GM13976 (cell line): ENCODE data around the gene PGBD5.

Source experiments
- DNase-seq: peaks from one replicate; pipeline ENCODE4 v3.0.0; 2012; ENCODE audit warnings: low spot score
- in situ Hi-C: fragments of 300-500 bp; cut with MboI; formaldehyde crosslinking; loops from one replicate; pipeline ENCODE4 v1.12.0; 2022; ENCODE audit warnings: low sequenced_read_pairs, mixed read lengths, inconsistent platforms; ENCODE audit not compliant: unreplicated experiment
- TF ChIP-seq, protein P1 (sequence below): IDR thresholded peaks from 2 replicates; pipeline ENCODE4 v1.5.1; 2012; ENCODE audit warnings: borderline replicate concordance, mild to moderate bottlenecking; ENCODE audit not compliant: insufficient read depth; ENCODE audit errors: extremely low read depth, missing control alignments, control extremely low read depth

The PGBD5 gene

DNA sequence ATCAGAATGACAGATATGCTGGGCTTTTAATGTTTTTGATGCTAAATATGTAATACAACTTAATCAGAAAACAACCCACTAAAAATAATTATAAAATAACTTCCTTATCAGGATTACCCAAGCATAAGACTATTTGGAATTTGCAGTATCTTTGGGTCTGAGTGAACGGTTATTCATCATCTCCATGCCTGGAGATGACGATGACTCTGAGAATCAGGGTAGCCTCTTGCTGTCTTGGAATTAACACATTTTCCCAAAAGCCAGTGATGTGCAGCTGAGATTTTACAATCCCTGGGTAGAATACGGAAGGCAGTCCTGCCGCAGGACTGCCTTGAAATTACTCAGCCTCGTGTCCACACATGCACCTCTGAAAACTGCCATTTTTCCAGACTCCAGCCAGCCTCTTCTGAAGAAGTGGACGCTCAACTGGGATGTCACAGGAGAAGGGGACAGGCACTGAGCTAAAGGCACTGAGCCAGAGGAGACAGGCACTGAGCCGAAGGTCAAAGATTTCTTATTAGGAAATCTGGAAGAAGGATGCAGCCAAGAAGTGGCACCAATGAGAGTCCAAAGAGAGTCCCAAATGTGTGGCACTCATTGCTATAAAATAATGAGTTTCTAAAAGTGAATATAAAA lies 85.5 kb downstream of the PGBD5 start:
- DNase-seq = no peak
- in situ Hi-C loops = no loop called here
- TF ChIP-seq, protein P1, sequence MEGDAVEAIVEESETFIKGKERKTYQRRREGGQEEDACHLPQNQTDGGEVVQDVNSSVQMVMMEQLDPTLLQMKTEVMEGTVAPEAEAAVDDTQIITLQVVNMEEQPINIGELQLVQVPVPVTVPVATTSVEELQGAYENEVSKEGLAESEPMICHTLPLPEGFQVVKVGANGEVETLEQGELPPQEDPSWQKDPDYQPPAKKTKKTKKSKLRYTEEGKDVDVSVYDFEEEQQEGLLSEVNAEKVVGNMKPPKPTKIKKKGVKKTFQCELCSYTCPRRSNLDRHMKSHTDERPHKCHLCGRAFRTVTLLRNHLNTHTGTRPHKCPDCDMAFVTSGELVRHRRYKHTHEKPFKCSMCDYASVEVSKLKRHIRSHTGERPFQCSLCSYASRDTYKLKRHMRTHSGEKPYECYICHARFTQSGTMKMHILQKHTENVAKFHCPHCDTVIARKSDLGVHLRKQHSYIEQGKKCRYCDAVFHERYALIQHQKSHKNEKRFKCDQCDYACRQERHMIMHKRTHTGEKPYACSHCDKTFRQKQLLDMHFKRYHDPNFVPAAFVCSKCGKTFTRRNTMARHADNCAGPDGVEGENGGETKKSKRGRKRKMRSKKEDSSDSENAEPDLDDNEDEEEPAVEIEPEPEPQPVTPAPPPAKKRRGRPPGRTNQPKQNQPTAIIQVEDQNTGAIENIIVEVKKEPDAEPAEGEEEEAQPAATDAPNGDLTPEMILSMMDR = no peak

DNA sequence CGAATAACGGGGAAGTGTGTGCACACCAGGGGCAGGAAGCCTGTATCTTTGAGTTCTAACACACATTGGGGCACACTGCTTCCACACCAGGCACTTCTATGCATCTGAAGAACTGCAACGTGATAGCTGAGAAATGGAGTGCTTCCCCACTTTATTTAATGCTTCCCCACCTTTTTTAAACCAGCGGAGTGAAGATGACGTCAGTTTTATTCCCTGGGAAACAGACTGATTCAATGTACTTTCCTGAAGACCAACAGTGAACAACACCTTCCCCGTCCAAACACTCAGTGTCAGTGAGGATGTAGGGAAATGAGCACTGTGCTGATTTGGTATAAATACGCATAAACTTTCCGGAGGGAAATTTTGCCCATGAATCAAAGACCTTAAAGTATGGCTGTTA lies 87.1 kb downstream of the PGBD5 start:
- TF ChIP-seq, protein P1 = no peak

DNA sequence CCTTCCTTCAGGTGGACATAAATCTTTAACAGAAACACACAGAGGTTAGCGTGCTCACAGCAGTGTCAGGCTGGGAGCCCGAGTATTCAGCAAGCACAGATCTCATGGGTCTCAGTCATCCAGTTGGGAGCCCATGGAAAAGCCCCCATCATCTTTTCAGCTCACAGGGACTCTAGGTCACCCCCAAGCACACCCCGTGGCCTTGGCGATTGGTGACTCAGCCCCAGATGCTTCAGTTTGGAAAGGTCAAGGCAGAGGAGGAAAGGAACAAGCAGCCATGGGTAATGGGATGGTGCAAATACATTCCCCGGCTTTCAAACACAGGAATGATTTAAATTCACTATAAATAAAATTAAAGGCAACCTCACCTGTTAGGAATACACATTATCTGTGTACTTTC lies 88.9 kb downstream of the PGBD5 start:
- in situ Hi-C loops = no loop called here
- no peak for DNase-seq
- TF ChIP-seq, protein P1 = no peak

More for the DNA sequence above, 87.1 kb downstream of the PGBD5 start:
- DNase-seq = no peak
- in situ Hi-C loops = no loop called here

DNA sequence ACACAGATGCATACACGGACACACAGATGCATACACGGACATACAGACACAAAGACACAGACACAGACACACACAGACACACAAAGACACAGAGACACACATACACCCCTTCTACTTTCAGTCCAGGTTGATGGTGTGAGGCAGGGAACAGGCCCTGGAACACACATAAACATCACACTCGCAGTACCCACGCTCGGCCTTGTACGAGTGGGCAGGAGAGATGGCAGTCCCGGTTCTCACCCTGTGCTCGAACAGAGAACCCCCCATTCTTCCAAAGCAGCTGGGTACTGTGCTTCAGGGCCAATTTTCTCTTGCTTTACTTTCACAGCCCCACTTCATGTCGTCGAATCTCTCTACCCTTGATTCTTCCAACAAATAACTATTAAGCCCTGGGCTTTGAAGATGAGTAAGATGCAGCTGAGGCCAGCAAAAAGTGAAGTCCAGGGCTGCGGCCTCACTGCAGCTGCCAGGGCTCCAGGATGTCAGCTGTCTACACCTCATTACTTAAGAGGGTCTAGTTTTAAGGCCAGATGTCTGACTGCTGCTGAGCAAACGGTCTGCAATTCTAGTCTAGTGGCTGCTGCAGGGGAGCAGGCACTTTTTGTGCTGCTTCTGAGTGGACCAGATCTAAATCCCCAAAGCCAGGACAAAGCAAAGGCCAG lies 90.1 kb downstream of the PGBD5 start:
- in situ Hi-C loops = no loop called here
- TF ChIP-seq, protein P1 = no peak

DNA sequence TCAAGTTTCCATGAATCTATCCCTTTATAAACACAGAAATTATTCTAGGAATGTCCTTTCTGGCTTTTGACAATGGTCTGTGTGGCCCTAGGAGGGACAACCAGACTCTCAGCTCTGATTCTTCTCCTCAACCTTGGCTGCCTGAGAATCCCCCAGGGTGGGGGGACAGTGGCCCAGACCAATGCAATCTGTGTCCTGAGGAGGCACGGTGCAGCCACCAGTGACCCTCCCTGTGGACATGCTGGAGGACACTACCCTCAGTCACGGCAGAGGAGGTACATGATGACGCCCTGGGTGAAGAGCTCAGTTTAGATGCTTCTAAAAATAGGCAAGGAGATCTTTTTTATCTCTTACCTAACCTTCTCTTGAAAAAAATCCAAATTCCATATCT lies 91.7 kb downstream of the PGBD5 start:
- in situ Hi-C loops = no loop called here
- TF ChIP-seq, protein P1 = no peak
- DNase-seq = no peak

More for the DNA sequence above, 90.1 kb downstream of the PGBD5 start:
- DNase-seq = no peak

DNA sequence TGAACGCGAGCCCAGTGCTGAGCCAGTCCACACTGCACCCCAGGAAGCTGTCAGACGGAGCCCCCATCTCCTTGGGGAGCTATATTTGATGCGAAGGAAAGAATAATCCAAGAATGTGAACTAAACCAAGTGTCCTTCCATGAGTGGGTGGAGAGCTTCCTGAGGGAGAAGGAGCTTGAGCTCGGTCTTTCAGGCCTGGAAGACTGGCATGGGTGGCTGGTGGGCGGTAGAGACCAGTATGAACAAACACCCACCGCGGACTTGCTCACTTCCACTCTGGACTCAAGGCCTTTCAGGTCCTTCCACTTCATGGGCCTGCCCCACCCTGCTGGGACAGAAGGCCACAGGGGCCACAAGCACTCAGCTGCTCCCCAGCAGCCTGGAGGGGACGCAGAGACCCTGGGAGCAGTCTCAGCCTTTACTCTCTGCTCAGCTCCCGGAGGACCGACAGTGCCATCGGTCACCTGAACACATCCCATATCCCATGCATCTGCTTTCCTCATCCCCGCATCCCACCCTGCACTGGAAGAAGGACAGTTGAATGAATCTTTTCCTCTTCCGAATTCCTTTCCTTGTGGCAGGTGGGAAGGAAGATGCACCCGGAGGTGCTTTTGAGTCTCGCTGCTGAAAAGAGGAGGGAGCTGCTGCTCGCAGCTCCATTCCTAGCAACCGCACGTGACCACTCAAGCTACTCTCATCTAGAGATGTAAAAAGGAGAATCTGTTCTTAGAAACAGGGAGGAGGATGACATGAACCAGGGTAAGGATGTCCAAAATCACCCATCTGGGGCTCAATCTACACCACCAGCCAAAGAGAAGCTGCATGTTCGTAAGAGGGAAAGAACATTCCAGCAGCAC lies 92.3 kb downstream of the PGBD5 start:
- in situ Hi-C loops = no loop called here
- no peak for DNase-seq
- TF ChIP-seq, protein P1 = no peak
